Tibial nerve (tissue), 3 donors: ENCODE data around the gene MYO3B.

Experiments used
- CTCF ChIP-seq, 5 experiments: fragments of 200-600 bp in 3 of 5; fragments of 450-650 bp in 2 of 5; sonication (generic) in 3 of 5; IDR thresholded peaks; one replicate each; pipeline ENCODE4 v1.5.1; 2016 to 2019; ENCODE audit warnings: antibody characterized with exemption in 5 of 5, mild to moderate bottlenecking in 3 of 5, moderate library complexity in 2 of 5
- POLR2A ChIP-seq, 2 donors: fragments of 450-650 bp; IDR thresholded peaks; one replicate each; pipeline ENCODE4 v1.6.1; 2017; ENCODE audit warnings: antibody characterized with exemption in 2 of 2, mild to moderate bottlenecking in 2 of 2, moderate library complexity in 2 of 2

- TF ChIP-seq CTCF (IDR thresholded peaks at IDR 0.05), result no peak
- TF ChIP-seq POLR2A (IDR thresholded peaks at IDR 0.05), result no peak
These were observed 185.1 kb downstream of the MYO3B start for GRCh38 chr2:170362871-170363631.
